Measurements from ENCODE around the gene OTOG.

OTOG gene

GRCh38 chr11:17686231-17686980 lies 139.3 kb downstream of the OTOG start:
- Mint-ChIP-seq H3K27ac (no peak overlapping the region), H3K36me3 (ENCODE audit: low read depth) (no peaks in the 10 kb centered on the region), H3K4me1 (ENCODE audit: low read depth) (no peaks in the 10 kb centered on the region), H3K4me3 (no peak overlapping the region), H3K27me3 (peaks cover 22% of the 10 kb centered on the region), H3K9me3 (no peaks in the 10 kb centered on the region)
- no peak for DNase-seq

GRCh38 chr11:17687946-17688670 lies 141.0 kb downstream of the OTOG start:
- no peak overlapping the region for H3K4me3 Mint-ChIP-seq
- no peak for DNase-seq
- H3K27me3 Mint-ChIP-seq = peaks cover 31% of the 10 kb centered on the region
- H3K4me1 Mint-ChIP-seq (ENCODE audit: low read depth) = no peaks in the 10 kb centered on the region
- H3K36me3 Mint-ChIP-seq (ENCODE audit: low read depth) = no peaks in the 10 kb centered on the region
- no peak overlapping the region for H3K27ac Mint-ChIP-seq
- H3K9me3 Mint-ChIP-seq = no peaks in the 10 kb centered on the region

- Mint-ChIP-seq H3K36me3 (ENCODE audit: low read depth) (no peaks in the 10 kb centered on the region), H3K27me3 (peaks cover 51% of the 10 kb centered on the region), H3K4me3 (no peak overlapping the region), H3K4me1 (ENCODE audit: low read depth) (no peaks in the 10 kb centered on the region), H3K27ac (no peak overlapping the region), H3K9me3 (no peaks in the 10 kb centered on the region)
- no peak for DNase-seq
Observed at GRCh38 chr11:17691550-17691949, 144.5 kb downstream of the OTOG start.

- Mint-ChIP-seq H3K36me3 (ENCODE audit: low read depth) (no peaks in the 10 kb centered on the region), H3K4me3 (no peak overlapping the region), H3K4me1 (ENCODE audit: low read depth) (no peaks in the 10 kb centered on the region), H3K9me3 (no peaks in the 10 kb centered on the region), H3K27ac (no peak overlapping the region), H3K27me3 (peaks cover 52% of the 10 kb centered on the region)
- DNase-seq = no peak
Observed at GRCh38 chr11:17691976-17692375, 144.9 kb downstream of the OTOG start.

- DNase-seq = no peak
- Mint-ChIP-seq H3K4me3 (no peak overlapping the region), H3K27ac (no peak overlapping the region), H3K36me3 (ENCODE audit: low read depth) (no peaks in the 10 kb centered on the region), H3K9me3 (no peaks in the 10 kb centered on the region), H3K27me3 (peaks cover 60% of the 10 kb centered on the region), H3K4me1 (ENCODE audit: low read depth) (no peaks in the 10 kb centered on the region)
Observed at GRCh38 chr11:17692931-17693330, 145.9 kb downstream of the OTOG start.

GRCh38 chr11:17693531-17693930 lies 146.5 kb downstream of the OTOG start:
- no peaks in the 10 kb centered on the region for H3K4me1 Mint-ChIP-seq (ENCODE audit: low read depth)
- no peak overlapping the region for H3K27ac Mint-ChIP-seq
- H3K36me3 Mint-ChIP-seq (ENCODE audit: low read depth) = no peaks in the 10 kb centered on the region
- H3K9me3 Mint-ChIP-seq = no peaks in the 10 kb centered on the region
- peaks cover 64% of the 10 kb centered on the region for H3K27me3 Mint-ChIP-seq
- DNase-seq = no peak
- H3K4me3 Mint-ChIP-seq = no peak overlapping the region

- Mint-ChIP-seq H3K9me3 (no peaks in the 10 kb centered on the region), H3K27me3 (peaks cover 64% of the 10 kb centered on the region), H3K4me3 (no peak overlapping the region), H3K27ac (no peak overlapping the region), H3K4me1 (ENCODE audit: low read depth) (no peaks in the 10 kb centered on the region), H3K36me3 (ENCODE audit: low read depth) (no peaks in the 10 kb centered on the region)
- DNase-seq = no peak
Observed at GRCh38 chr11:17694494-17695110, 147.5 kb downstream of the OTOG start.

- H3K36me3 Mint-ChIP-seq (ENCODE audit: low read depth) = no peaks in the 10 kb centered on the region
- H3K27ac Mint-ChIP-seq = no peak overlapping the region
- H3K27me3 Mint-ChIP-seq = peaks cover 64% of the 10 kb centered on the region
Observed at GRCh38 chr11:17695454-17696441, 148.7 kb downstream of the OTOG start.

GRCh38 chr11:17696741-17697140 lies 149.7 kb downstream of the OTOG start:
- no peak overlapping the region for H3K4me3 Mint-ChIP-seq
- H3K36me3 Mint-ChIP-seq (ENCODE audit: low read depth) = no peaks in the 10 kb centered on the region
- H3K9me3 Mint-ChIP-seq = no peaks in the 10 kb centered on the region
- no peaks in the 10 kb centered on the region for H3K4me1 Mint-ChIP-seq (ENCODE audit: low read depth)
- no peak for DNase-seq
- peaks cover 56% of the 10 kb centered on the region for H3K27me3 Mint-ChIP-seq
- H3K27ac Mint-ChIP-seq = no peak overlapping the region

More at GRCh38 chr11:17695454-17696441, 148.7 kb downstream of the OTOG start:
- Mint-ChIP-seq H3K4me1 (ENCODE audit: low read depth) (no peaks in the 10 kb centered on the region), H3K9me3 (no peaks in the 10 kb centered on the region), H3K4me3 (no peak overlapping the region)
- no peak for DNase-seq

All from activated T-cell treated with anti-CD3 and anti-CD28 coated beads, Interleukin-2, amount 50 U/mL, for 24 hours (primary cell).